SU-DHL-6 (cell line): ENCODE data around the gene FAM185A.

ENCODE experiments used
- H2AFZ ChIP-seq: fragments of 200-600 bp; sonication (generic); 2 replicates; pipeline ENCODE4 v1.6.1; 2014; ENCODE audit warnings: low read depth, mild to moderate bottlenecking, moderate library complexity, mixed read lengths, antibody characterized with exemption, low read length; ENCODE audit not compliant: severe bottlenecking
- H3F3A ChIP-seq: fragments of 200-600 bp; shearing (Covaris generic); 2 replicates; pipeline ENCODE4 v1.6.0; 2016; ENCODE audit warnings: antibody characterized with exemption, mild to moderate bottlenecking; ENCODE audit not compliant: insufficient read depth
- H3K27ac ChIP-seq: fragments of 200-600 bp; sonication (generic); 2 replicates; pipeline ENCODE4 v1.5.1; 2016; ENCODE audit warnings: low read depth, mild to moderate bottlenecking, low read length, moderate library complexity, mixed read lengths
- H3K27me3 ChIP-seq: fragments of 200-600 bp; sonication (generic), shearing (Covaris generic); 2 replicates; pipeline ENCODE4 v1.6.0; 2014; ENCODE audit warnings: mild to moderate bottlenecking, low read length
- H3K36me3 ChIP-seq: fragments of 200-600 bp; sonication (generic); 2 replicates; pipeline ENCODE4 v1.6.1; 2014; ENCODE audit warnings: mild to moderate bottlenecking, low read length, mixed read lengths
- H3K4me2 ChIP-seq: fragments of 300-600, 200-600 bp; shearing (Covaris generic), sonication (generic); 2 replicates; pipeline ENCODE4 v1.6.0; 2014; ENCODE audit warnings: low read length, low read depth, mild to moderate bottlenecking; ENCODE audit not compliant: poor library complexity, severe bottlenecking
- H3K4me3 ChIP-seq: fragments of 200-600 bp; sonication (generic); 2 replicates; pipeline ENCODE4 v1.5.1; 2014; ENCODE audit warnings: antibody characterized with exemption, low read length, mild to moderate bottlenecking, mixed read lengths; ENCODE audit not compliant: insufficient read depth, poor library complexity, severe bottlenecking
- H3K79me2 ChIP-seq: fragments of 200-600 bp; sonication (generic); 2 replicates; pipeline ENCODE4 v1.6.1; 2014; ENCODE audit warnings: mild to moderate bottlenecking, low read length, moderate library complexity; ENCODE audit not compliant: insufficient read depth
- H3K9ac ChIP-seq: fragments of 200-600 bp; sonication (generic); 2 replicates; pipeline ENCODE4 v1.7.0; 2014; ENCODE audit warnings: mild to moderate bottlenecking, low read length
- H3K9me2 ChIP-seq: fragments of 200-600 bp; sonication (generic); replicated peaks from 2 replicates; pipeline ENCODE4 v1.6.1; 2014; ENCODE audit warnings: low read length; ENCODE audit not compliant: insufficient read depth
- H3K9me3 ChIP-seq: fragments of 200-600 bp; sonication (generic); 2 replicates; pipeline ENCODE4 v1.6.1; 2014; ENCODE audit warnings: low read length, mixed read lengths; ENCODE audit not compliant: insufficient read depth
- H4K20me1 ChIP-seq: fragments of 200-600 bp; sonication (generic); 2 replicates; pipeline ENCODE4 v1.6.1; 2014; ENCODE audit warnings: low read depth, mild to moderate bottlenecking, antibody characterized with exemption, low read length, moderate library complexity, mixed read lengths
- EZH2phosphoT487 ChIP-seq: fragments of 200-600 bp; sonication (generic), shearing (Covaris generic); conservative IDR thresholded peaks from 2 replicates; pipeline ENCODE4 v1.6.1; 2018; ENCODE audit warnings: mild to moderate bottlenecking, antibody characterized with exemption, low read length, moderate library complexity, mixed read lengths
- TF ChIP-seq, protein P1 (sequence below): fragments of 200-600 bp; sonication (generic); IDR thresholded peaks from one replicate; pipeline ENCODE4 v1.5.1; 2017; ENCODE audit warnings: antibody characterized with exemption, mild to moderate bottlenecking, low read length, moderate library complexity; ENCODE audit not compliant: insufficient read depth, poor library complexity, severe bottlenecking

Gene FAM185A

DNA sequence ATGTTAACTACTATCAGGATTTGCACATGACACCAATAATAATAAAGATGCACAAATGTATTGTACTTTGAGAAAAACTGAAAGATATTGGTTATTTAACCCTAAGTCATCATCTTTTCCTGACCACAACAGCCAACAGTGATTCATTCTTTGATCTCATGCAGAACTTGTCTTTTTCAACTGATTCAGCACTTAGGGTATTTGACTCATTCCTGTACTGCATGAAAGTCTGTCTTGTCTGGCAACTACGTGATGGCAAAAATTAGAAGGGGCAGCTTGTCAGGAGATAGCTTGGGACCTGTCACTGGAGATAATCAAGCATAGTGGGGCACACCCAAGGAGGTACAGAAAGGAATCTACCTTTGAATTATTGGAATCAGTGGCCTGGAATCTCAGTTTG lies 86.2 kb downstream of the FAM185A start:
- no peak overlapping the region for H3K4me2 ChIP-seq
- no peaks in the 10 kb centered on the region for H3K9me2 ChIP-seq
- H4K20me1 ChIP-seq = no peaks in the 10 kb centered on the region
- H3K79me2 ChIP-seq = no peaks in the 10 kb centered on the region
- H3K27me3 ChIP-seq = no peaks in the 10 kb centered on the region
- no peak overlapping the region for H3K4me3 ChIP-seq
- H3K9me3 ChIP-seq = no peaks in the 10 kb centered on the region
- TF ChIP-seq, protein P1, sequence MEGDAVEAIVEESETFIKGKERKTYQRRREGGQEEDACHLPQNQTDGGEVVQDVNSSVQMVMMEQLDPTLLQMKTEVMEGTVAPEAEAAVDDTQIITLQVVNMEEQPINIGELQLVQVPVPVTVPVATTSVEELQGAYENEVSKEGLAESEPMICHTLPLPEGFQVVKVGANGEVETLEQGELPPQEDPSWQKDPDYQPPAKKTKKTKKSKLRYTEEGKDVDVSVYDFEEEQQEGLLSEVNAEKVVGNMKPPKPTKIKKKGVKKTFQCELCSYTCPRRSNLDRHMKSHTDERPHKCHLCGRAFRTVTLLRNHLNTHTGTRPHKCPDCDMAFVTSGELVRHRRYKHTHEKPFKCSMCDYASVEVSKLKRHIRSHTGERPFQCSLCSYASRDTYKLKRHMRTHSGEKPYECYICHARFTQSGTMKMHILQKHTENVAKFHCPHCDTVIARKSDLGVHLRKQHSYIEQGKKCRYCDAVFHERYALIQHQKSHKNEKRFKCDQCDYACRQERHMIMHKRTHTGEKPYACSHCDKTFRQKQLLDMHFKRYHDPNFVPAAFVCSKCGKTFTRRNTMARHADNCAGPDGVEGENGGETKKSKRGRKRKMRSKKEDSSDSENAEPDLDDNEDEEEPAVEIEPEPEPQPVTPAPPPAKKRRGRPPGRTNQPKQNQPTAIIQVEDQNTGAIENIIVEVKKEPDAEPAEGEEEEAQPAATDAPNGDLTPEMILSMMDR = no peak
- no peak for TF ChIP-seq EZH2phosphoT487
- no peak overlapping the region for H2AFZ ChIP-seq
- H3K27ac ChIP-seq = no peak overlapping the region
- no peaks in the 10 kb centered on the region for H3F3A ChIP-seq
- no peak overlapping the region for H3K9ac ChIP-seq
- no peaks in the 10 kb centered on the region for H3K36me3 ChIP-seq

DNA sequence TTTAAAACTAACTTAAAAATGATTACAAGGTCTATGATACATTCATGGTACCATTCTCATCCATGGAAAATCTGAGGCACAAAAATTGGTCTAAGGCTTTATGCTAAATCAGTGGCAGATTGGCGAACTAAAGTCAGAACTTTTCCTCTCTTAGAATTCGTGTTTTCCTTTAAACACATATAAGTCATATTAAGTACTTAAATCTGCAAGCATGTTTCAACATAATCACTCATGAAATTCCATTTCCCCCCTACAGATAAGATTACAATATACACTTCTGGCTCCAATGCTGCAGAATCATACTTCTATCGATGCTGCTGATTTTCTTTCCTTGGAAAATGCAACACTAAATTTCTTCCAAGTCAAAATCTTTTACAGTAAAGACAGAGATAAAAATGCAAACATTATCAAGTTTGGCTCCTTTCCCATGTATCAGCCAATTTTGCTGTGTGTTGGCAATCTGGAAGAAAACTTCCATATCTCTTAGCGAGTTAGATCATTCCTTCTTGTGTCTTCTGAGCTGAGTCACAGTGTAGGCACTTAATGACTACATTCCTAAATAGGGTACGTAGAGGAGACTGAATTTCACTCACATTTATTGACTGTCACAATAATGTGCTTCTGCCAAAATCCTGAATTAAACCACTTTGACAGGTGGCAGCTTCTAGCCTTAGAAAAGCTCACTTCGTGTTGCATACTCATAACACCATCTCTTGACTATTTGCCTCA lies 87.6 kb downstream of the FAM185A start:
- Histone ChIP-seq H3K9me2 (no peaks in the 10 kb centered on the region), H4K20me1 (no peaks in the 10 kb centered on the region), H3K4me2 (no peak overlapping the region), H3K27me3 (no peaks in the 10 kb centered on the region), H3K4me3 (no peak overlapping the region), H3K9me3 (no peaks in the 10 kb centered on the region), H3K79me2 (no peaks in the 10 kb centered on the region), H3K9ac (no peak overlapping the region), H3K27ac (no peak overlapping the region), H3F3A (no peaks in the 10 kb centered on the region), H2AFZ (no peak overlapping the region), H3K36me3 (no peaks in the 10 kb centered on the region)
- TF ChIP-seq, protein P1 = no peak
- TF ChIP-seq EZH2phosphoT487 = no peak

DNA sequence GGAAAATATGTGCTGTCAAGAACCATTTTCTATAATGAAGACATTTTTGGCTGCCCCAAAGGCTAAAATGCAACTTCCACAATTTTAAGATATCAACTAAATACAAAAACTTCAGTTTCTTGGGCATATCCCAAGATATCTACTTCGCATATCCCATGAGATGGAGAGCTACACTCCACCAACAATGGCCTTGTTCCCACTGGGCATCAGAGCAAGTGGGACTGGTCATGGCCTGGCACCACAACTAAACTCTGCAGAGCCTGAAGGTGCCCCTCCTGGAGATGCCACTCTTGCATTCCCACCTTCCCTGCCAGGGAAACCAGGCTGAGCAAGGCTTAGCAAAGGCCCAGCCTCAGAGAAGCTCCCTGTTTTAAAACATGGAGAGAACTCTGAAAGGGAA lies 88.2 kb downstream of the FAM185A start:
- Histone ChIP-seq H3K9me3 (no peaks in the 10 kb centered on the region), H3K4me2 (no peak overlapping the region), H3K27me3 (no peaks in the 10 kb centered on the region), H3K79me2 (no peaks in the 10 kb centered on the region), H3K36me3 (no peaks in the 10 kb centered on the region), H4K20me1 (no peaks in the 10 kb centered on the region), H3K27ac (no peak overlapping the region), H3K9ac (no peak overlapping the region), H3F3A (no peaks in the 10 kb centered on the region), H2AFZ (no peak overlapping the region), H3K4me3 (no peak overlapping the region), H3K9me2 (no peaks in the 10 kb centered on the region)
- TF ChIP-seq, protein P1 = no peak
- no peak for TF ChIP-seq EZH2phosphoT487
